ENCODE results near the gene THSD4.
"Not testable (repeated sequence)": the region's sequence is repeated elsewhere in the genome, so short reads cannot be mapped to it uniquely, and the experiment has no call there.

Gene THSD4

GRCh38 chr15:71302861-71303410 is 187.7 kb downstream of the THSD4 start:
- no peak for DNase-seq

- DNase-seq = no peak
Observed at GRCh38 chr15:71303977-71304376, 188.7 kb downstream of the THSD4 start.

- no peak for DNase-seq
Observed at GRCh38 chr15:71304681-71305080, 189.4 kb downstream of the THSD4 start.

- no peak for DNase-seq
Observed at GRCh38 chr15:71306538-71306937, 191.3 kb downstream of the THSD4 start.

- DNase-seq = no peak
Observed at GRCh38 chr15:71312194-71312708, 197.0 kb downstream of the THSD4 start.

GRCh38 chr15:71312731-71313460 is 197.6 kb downstream of the THSD4 start:
- DNase-seq = no peak

- DNase-seq = no peak
Observed at GRCh38 chr15:71313806-71314205, 198.5 kb downstream of the THSD4 start.

GRCh38 chr15:71314956-71315537 is 199.8 kb downstream of the THSD4 start:
- no peak for DNase-seq

GRCh38 chr15:71316911-71317310 is 201.6 kb downstream of the THSD4 start:
- no peak for DNase-seq

- DNase-seq = not testable (repeated sequence)
Observed at GRCh38 chr15:71319424-71319823, 204.2 kb downstream of the THSD4 start.

- no peak for DNase-seq
Observed at GRCh38 chr15:71319935-71320334, 204.7 kb downstream of the THSD4 start.

- DNase-seq = no peak
Observed at GRCh38 chr15:71323082-71323481, 207.8 kb downstream of the THSD4 start.

- DNase-seq = no peak
Observed at GRCh38 chr15:71323584-71323983, 208.3 kb downstream of the THSD4 start.

- DNase-seq = no peak
Observed at GRCh38 chr15:71325481-71325880, 210.2 kb downstream of the THSD4 start.

- DNase-seq = no peak
Observed at GRCh38 chr15:71328453-71328852, 213.2 kb downstream of the THSD4 start.

GRCh38 chr15:71329041-71329440 is 213.8 kb downstream of the THSD4 start:
- no peak for DNase-seq

- DNase-seq = no peak
Observed at GRCh38 chr15:71329497-71330260, 214.4 kb downstream of the THSD4 start.

GRCh38 chr15:71330638-71331162 is 215.4 kb downstream of the THSD4 start:
- DNase-seq = no peak

- no peak for DNase-seq
Observed at GRCh38 chr15:71331173-71331572, 215.9 kb downstream of the THSD4 start.

GRCh38 chr15:71332431-71333004 is 217.2 kb downstream of the THSD4 start:
- no peak for DNase-seq

- DNase-seq = no peak
Observed at GRCh38 chr15:71333136-71333700, 217.9 kb downstream of the THSD4 start.

GRCh38 chr15:71333839-71334238 is 218.6 kb downstream of the THSD4 start:
- no peak for DNase-seq
